Activated gamma-delta T cell (primary cell): ENCODE results near the gene LRRC7.
"Not testable (repeated sequence)": the region's sequence is repeated elsewhere in the genome, so short reads cannot be mapped to it uniquely, and the experiment has no call there.

ENCODE experiments used
- DNase-seq: peaks from one replicate; lab custom pipeline; 2025; lab: John Stamatoyannopoulos, UW

Gene LRRC7

GRCh38 chr1:69878338-69878737, 310.6 kb downstream of the LRRC7 start:
- DNase-seq = no peak

- not testable (repeated sequence) for DNase-seq
Measured at GRCh38 chr1:69888016-69888415, 320.3 kb downstream of the LRRC7 start.

- no peak for DNase-seq
Measured at GRCh38 chr1:69888657-69889056, 320.9 kb downstream of the LRRC7 start.

- no peak for DNase-seq
Measured at GRCh38 chr1:69898403-69898947, 330.8 kb downstream of the LRRC7 start.

- no peak for DNase-seq
Measured at GRCh38 chr1:69911301-69911801, 343.6 kb downstream of the LRRC7 start.

GRCh38 chr1:69913977-69914376, 346.3 kb downstream of the LRRC7 start:
- DNase-seq = no peak

- DNase-seq = no peak
Measured at GRCh38 chr1:69914976-69915765, 347.4 kb downstream of the LRRC7 start.

- DNase-seq = no peak
Measured at GRCh38 chr1:69919129-69919921, 351.6 kb downstream of the LRRC7 start.

- no peak for DNase-seq
Measured at GRCh38 chr1:69919922-69920273, 352.2 kb downstream of the LRRC7 start.

- no peak for DNase-seq
Measured at GRCh38 chr1:69920426-69920825, 352.7 kb downstream of the LRRC7 start.

GRCh38 chr1:69921486-69921885, 353.8 kb downstream of the LRRC7 start:
- DNase-seq = no peak

GRCh38 chr1:69928234-69928633, 360.5 kb downstream of the LRRC7 start:
- not testable (repeated sequence) for DNase-seq

GRCh38 chr1:69929308-69930057, 361.8 kb downstream of the LRRC7 start:
- DNase-seq = no peak

- no peak for DNase-seq
Measured at GRCh38 chr1:69930396-69930795, 362.7 kb downstream of the LRRC7 start.

- DNase-seq = no peak
Measured at GRCh38 chr1:69932760-69933159, 365.0 kb downstream of the LRRC7 start.

GRCh38 chr1:69940231-69940630, 372.5 kb downstream of the LRRC7 start:
- DNase-seq = no peak

GRCh38 chr1:69940816-69941215, 373.1 kb downstream of the LRRC7 start:
- no peak for DNase-seq

GRCh38 chr1:69943030-69943429, 375.3 kb downstream of the LRRC7 start:
- DNase-seq = no peak

GRCh38 chr1:69946935-69947334, 379.2 kb downstream of the LRRC7 start:
- no peak for DNase-seq

GRCh38 chr1:69947837-69948236, 380.1 kb downstream of the LRRC7 start:
- DNase-seq = no peak

GRCh38 chr1:69952676-69953075, 385.0 kb downstream of the LRRC7 start:
- DNase-seq = no peak

GRCh38 chr1:69962452-69962851, 394.7 kb downstream of the LRRC7 start:
- DNase-seq = not testable (repeated sequence)
